GM12878 (cell line): ENCODE measurements around the gene SPATC1L. TPM values are rescaled to one million over a fixed set of nuclear protein-coding genes. Genes with fewer than 3 reads are reported as not detected.
A peak's percentile ranks its signal among the peaks of the same experiment; 100 is the strongest.

Experiments used
- ATAC-seq: fragments of 200-7000 bp; cut with Tn5 transposase; 3 replicates; pipeline ENCODE4 v1.9.1; 2020; ENCODE audit warnings: mild to moderate bottlenecking, moderate library complexity
- BruUV-seq: library from RNA; stranded (reverse); fragments of 400-500 nt; replicated peaks from 2 replicates; lab custom pipeline; 2021; lab: Mats Ljungman, UMichigan
- CTCF ChIA-PET: fragments of 300-600 bp; sonication (Branson Sonifier 250); formaldehyde crosslinking; extraction: SDS; loops from one replicate; lab custom pipeline; 2021; ENCODE audit warnings: inconsistent platforms; lab: Yijun Ruan, JAX
- POLR2A ChIA-PET: fragments of 350-600 bp; formaldehyde crosslinking; extraction: SDS; loops from one replicate; lab custom pipeline; 2021; ENCODE audit warnings: inconsistent platforms; lab: Charles Lee
- RAD21 ChIA-PET: fragments of 300-600 bp; sonication (Branson Sonifier 250); formaldehyde crosslinking; loops from one replicate; lab custom pipeline; 2023; ENCODE audit warnings: antibody characterized with exemption; ENCODE audit not compliant: unreplicated experiment; lab: Charles Lee
- SMC1A ChIA-PET: fragments of 300-600 bp; sonication (Branson Sonifier 250); formaldehyde crosslinking; loops from one replicate; lab custom pipeline; 2023; ENCODE audit not compliant: unreplicated experiment, uncharacterized antibody; lab: Charles Lee
- DNase-seq: peaks from one replicate; pipeline ENCODE4 v3.0.0-alpha.2; 2011; ENCODE audit warnings: low read depth, low spot score
- FAIRE-seq: peaks from 3 replicates; lab custom pipeline; 2011; peaks lifted over from hg19 to GRCh38; lab: Jason Lieb, UNC
- H2AFZ ChIP-seq: 2 replicates; pipeline ENCODE4 v1.6.0; 2011; ENCODE audit warnings: low read depth, low read length, control low read depth; ENCODE audit not compliant: control insufficient read depth
- H3K27ac ChIP-seq: 2 replicates; pipeline ENCODE4 v1.5.1; 2011; ENCODE audit warnings: control low read depth; ENCODE audit not compliant: control insufficient read depth, insufficient read depth
- H3K27me3 ChIP-seq, 2 experiments: replicated peaks in 1 of 2; 2 replicates each; pipeline versions ENCODE4 v1.6.0 to v1.6.1; 2011; ENCODE audit warnings: low read length in 1 of 2; ENCODE audit not compliant: control insufficient read depth in 2 of 2, insufficient read depth in 2 of 2
- H3K36me3 ChIP-seq, 2 experiments: 2 replicates each; pipeline ENCODE4 v1.5.1; 2011; ENCODE audit warnings: low read length in 1 of 2; ENCODE audit not compliant: control insufficient read depth in 2 of 2, insufficient read depth in 2 of 2
- H3K4me1 ChIP-seq: 2 replicates; pipeline ENCODE4 v1.6.1; 2011; ENCODE audit warnings: mild to moderate bottlenecking, low read length, moderate library complexity, mixed read lengths; ENCODE audit not compliant: control insufficient read depth, insufficient read depth
- H3K4me2 ChIP-seq: 2 replicates; pipeline ENCODE4 v1.6.0; 2011; ENCODE audit warnings: control low read depth; ENCODE audit not compliant: control insufficient read depth, insufficient read depth
- H3K4me3 ChIP-seq: fragments of 200-600 bp; sonication (generic); 2 replicates; pipeline ENCODE4 v1.5.1; 2016
- H3K79me2 ChIP-seq: 2 replicates; pipeline ENCODE4 v1.6.0; 2011; ENCODE audit warnings: low read length; ENCODE audit not compliant: control insufficient read depth, insufficient read depth
- H3K9ac ChIP-seq: 2 replicates; pipeline ENCODE4 v1.8.0; 2011; ENCODE audit warnings: low read length, control low read depth, mixed read lengths; ENCODE audit not compliant: control insufficient read depth, insufficient read depth
- H3K9me3 ChIP-seq: replicated peaks from 3 replicates; pipeline ENCODE4 v1.5.1; 2011; ENCODE audit warnings: mild to moderate bottlenecking, low read length; ENCODE audit not compliant: control insufficient read depth, insufficient read depth
- H4K20me1 ChIP-seq: 2 replicates; pipeline ENCODE4 v1.6.0; 2011; ENCODE audit not compliant: control insufficient read depth, insufficient read depth
- CTCF ChIP-seq, 3 experiments: IDR thresholded peaks in 2 of 3; conservative IDR thresholded peaks in 1 of 3; 2 replicates each; pipeline ENCODE4 v1.5.1; 2011; ENCODE audit warnings: low read depth in 3 of 3, low read length in 3 of 3, mild to moderate bottlenecking in 3 of 3, control low read depth in 2 of 3, moderate library complexity in 2 of 3, inconsistent platforms in 1 of 3, mixed read lengths in 1 of 3; ENCODE audit not compliant: control insufficient read depth in 2 of 3, insufficient read depth in 1 of 3; ENCODE audit errors: extremely low read depth in 1 of 3
- ESRRA ChIP-seq: IDR thresholded peaks from 2 replicates; pipeline ENCODE4 v1.6.1; 2012; ENCODE audit warnings: mild to moderate bottlenecking, low read length, improper control_type of control experiment
- WGBS: methylation state at CpG from one replicate; pipeline ENCODE4 v1.1.6; 2016; ENCODE audit warnings: low lambda C conversion rate; ENCODE audit not compliant: insufficient replicate concordance, insufficient coverage; ENCODE audit errors: missing lambda C conversion rate; 5-methylcytosine and 5-hydroxymethylcytosine counted together
- in situ Hi-C: fragments of 300-500 bp; cut with MboI; formaldehyde crosslinking; loops from 9 replicates; pipeline ENCODE4 v1.14.3; 2018; ENCODE audit warnings: mixed read lengths
- intact Hi-C: fragments of 100-400 bp; cut with micrococcal nuclease; formaldehyde crosslinking; loops from one replicate; pipeline ENCODE4 v1.14.2; 2022; ENCODE audit not compliant: unreplicated experiment
- polyA plus RNA-seq, 11 experiments: library from polyadenylated mRNA; depleted of rRNA in 4 of 11; unstranded in 6 of 11; stranded (reverse) in 5 of 11; fragments of >200 nt; fragmentation: Nextera tagmentation in 4 of 11; fragmentation: Illumina TruSeq in 1 of 11; extraction: Ambion mirVana in 4 of 11; extraction: Trizol in 1 of 11; gene quantifications; 1 replicate in 1 of 11; 2 replicates in 10 of 11; pipeline versions ENCODE4 v1.2.1 to v1.2.3, GENCODE V29; 2011 to 2016; ENCODE audit warnings: inconsistent platforms in 2 of 11, missing spikeins in 2 of 11, low read depth in 1 of 11
- total RNA-seq, 4 experiments: library from RNA; depleted of rRNA in 3 of 4; stranded (reverse); fragments of >200 nt in 3 of 4; fragmentation: Illumina TruSeq in 1 of 4; extraction: Trizol in 1 of 4; gene quantifications; 2 replicates each; pipeline versions ENCODE4 v1.2.1 to v1.2.3, GENCODE V29; 2013 to 2021
- TF ChIP-seq, protein P1 (sequence below): IDR thresholded peaks from 2 replicates; pipeline ENCODE4 v1.6.1; 2011; ENCODE audit warnings: low read depth, low read length, improper control_type of control experiment, borderline replicate concordance

The SPATC1L gene
- total and polyA plus RNA-seq, 10 of the 15 experiments (the other 5 are each of a cell fraction or from before 2014, with no cell fraction given): 1.4 to 16.0 (median 7.0) TPM; not detected in 2

- TF ChIP-seq CTCF (IDR thresholded peaks at IDR 0.05 in 2 of 3, conservative IDR thresholded peaks at IDR 0.05 in 1 of 3; ENCODE audit: control insufficient read depth in 2 of 3, extremely low read depth in 1 of 3, insufficient read depth in 1 of 3, low read depth in 3 of 3, low read length in 3 of 3) (0 out of 6 replicates have a peak, but pooled peaks of 1 of the 3 experiments have one; percentile 1), ESRRA (no peak)
- TF ChIP-seq, protein P1, sequence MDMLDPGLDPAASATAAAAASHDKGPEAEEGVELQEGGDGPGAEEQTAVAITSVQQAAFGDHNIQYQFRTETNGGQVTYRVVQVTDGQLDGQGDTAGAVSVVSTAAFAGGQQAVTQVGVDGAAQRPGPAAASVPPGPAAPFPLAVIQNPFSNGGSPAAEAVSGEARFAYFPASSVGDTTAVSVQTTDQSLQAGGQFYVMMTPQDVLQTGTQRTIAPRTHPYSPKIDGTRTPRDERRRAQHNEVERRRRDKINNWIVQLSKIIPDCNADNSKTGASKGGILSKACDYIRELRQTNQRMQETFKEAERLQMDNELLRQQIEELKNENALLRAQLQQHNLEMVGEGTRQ: no peak
- TF ChIP-seq, all 136 proteins: peak for 1
- in situ Hi-C loops: no loop called here
- peaks cover 0 to 9% of the 10 kb centered on the region in 2 experiments; a peak in 3 of 4 replicates for H3K36me3 ChIP-seq
- no peak for DNase-seq
- no peaks in the 10 kb centered on the region for H3K27me3 ChIP-seq
- H3K4me3 ChIP-seq: no peak overlapping the region
- FAIRE-seq: no peak
- no peak for ATAC-seq
- no peak overlapping the region for H3K9ac ChIP-seq
- H3K4me2 ChIP-seq: no peak overlapping the region
- POLR2A ChIA-PET: no interaction called here
- no peaks in the 10 kb centered on the region for H3K4me1 ChIP-seq
- H3K79me2 ChIP-seq: no peaks in the 10 kb centered on the region
- 93% methylated on average over 15 of the region's 16 CpGs for WGBS
- SMC1A ChIA-PET: no interaction called here
- no peaks in the 10 kb centered on the region for H4K20me1 ChIP-seq
- no peaks in the 10 kb centered on the region for H3K9me3 ChIP-seq
- RAD21 ChIA-PET: no interaction called here
- BruUV-seq: TSS peak; percentile 55
- no peak overlapping the region for H3K27ac ChIP-seq
- intact Hi-C loops: no loop called here
- H2AFZ ChIP-seq: no peak overlapping the region
- CTCF ChIA-PET: no interaction called here
Observed at GRCh38 chr21:46210378-46211136, 26.3 kb upstream of the SPATC1L start.
